Measurements from ENCODE around the gene FGF3.

FGF3 gene

GRCh38 chr11:69818603-69819441 is at the start of gene FGF3:
TSS of gene FGF3 (minus strand) at chr11:69819416. CDS start at chr11:69818933, 483 bp downstream.
- DNase-seq, result no peak

GRCh38 chr11:69868871-69869270 is 49.7 kb upstream of the FGF3 start:
- DNase-seq, result no peak

DNA sequence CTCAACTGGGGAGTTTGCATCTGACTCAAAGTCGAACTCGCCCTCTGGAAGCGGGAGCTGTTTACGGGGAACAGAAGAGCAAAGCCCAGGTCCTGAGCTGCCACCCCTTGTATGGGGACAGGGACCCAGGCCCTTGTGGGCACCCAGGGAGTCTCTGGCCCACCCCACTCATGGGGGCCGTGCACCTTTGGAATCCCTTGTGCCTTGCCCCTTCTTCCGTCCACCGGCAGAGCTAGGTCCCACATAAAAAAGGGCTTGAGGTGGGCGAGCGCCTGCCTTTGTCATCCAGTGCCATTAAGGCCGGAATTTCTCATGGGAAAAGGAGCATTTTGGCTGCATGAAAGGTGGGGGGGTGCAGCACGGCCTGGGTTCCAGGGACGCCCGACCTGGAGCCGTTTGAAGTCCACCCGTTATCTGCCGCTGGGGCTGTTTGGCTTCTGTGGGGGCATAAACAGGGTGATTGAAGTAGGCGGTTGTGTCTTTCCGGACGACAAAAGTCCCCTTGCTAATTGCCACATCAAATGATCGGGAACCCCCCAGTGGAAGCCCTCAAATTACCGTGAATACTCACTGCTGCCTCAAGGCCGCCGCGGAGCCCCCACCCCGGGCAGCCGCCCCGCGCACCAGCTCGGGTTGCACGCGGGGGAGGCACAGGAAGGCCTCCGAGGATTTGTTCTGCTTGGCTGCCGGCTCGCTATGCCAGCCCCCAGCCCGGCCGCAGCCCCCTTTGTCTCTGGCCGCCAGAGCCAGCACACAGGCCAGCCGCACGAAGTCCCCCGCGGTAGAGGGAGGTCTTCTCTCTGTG is 49.0 kb upstream of the FGF3 start:
- no peak for DNase-seq

GRCh38 chr11:69867076-69868005 is 48.1 kb upstream of the FGF3 start:
- peak in 13 of 51 donors; percentile 4 to 61 (median 15) for DNase-seq

- DNase-seq, result no peak
These were observed 47.4 kb upstream of the FGF3 start for GRCh38 chr11:69866648-69867047.

DNA sequence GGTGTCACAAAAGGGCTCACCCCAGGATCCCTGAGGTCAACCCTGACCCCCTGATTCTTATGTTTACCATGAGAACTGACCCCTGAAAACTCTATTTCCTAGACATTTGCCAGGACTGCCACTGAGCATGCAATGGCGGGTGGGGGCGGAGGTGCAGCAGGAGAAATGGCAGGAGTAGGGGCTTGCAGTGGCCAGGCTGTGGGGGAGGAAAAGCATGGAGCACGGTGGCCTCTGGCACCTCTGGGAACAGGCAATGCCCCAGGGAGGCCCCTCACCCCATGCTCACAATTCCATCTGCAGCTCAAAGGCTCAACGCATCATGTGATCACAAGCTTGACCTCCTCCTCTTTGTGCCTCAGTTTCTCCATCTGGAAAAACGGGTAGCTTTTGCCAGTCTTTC is 46.5 kb upstream of the FGF3 start:
- no peak for DNase-seq

DNA sequence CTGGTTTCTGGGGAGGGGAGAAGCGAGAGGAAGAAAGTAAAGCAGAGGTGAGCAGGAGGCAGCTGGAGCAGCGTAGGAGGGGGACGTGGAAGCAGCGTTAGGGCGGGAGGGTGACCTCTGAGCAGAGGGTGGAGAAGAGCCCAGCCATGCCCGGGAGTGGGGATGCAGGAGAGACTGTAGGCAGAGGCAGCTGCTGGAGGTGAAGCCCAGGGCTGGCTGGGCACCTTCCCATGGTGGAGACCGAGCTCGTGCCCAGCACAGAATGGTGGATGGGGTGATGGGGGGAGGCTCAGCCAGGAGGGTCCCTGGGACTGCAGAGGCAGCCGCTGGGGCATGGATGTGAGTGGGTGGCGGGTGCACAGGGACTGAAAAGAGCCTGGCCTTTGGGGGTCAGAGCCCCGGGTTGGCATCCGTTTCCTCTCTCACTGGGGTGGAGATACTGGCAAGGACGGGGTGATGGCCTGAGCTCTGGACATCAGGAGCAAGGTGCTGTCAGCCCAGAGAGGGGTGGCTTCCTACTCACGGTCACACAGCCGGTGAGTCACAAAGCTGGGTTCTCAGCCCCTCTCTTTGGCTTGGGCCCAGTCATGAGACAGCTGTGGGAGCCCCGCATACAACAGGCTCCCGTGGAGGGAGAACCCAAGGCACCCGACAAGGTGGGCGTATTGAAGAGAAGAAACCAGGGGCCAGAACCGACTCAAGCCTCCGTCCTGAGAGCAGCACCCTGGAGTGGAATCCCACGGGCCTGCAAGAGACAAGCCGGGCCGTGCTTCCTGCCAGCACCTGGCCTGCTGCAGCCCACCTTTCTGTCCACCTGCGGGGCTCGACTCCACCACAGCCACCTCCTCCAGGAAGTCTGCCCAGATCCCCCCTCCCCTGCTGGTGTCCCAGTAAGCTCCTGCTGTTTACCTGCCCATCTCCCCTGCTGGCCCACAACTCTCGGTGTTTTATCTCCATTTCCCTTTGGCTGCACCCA is 45.8 kb upstream of the FGF3 start:
- DNase-seq, result no peak

DNA sequence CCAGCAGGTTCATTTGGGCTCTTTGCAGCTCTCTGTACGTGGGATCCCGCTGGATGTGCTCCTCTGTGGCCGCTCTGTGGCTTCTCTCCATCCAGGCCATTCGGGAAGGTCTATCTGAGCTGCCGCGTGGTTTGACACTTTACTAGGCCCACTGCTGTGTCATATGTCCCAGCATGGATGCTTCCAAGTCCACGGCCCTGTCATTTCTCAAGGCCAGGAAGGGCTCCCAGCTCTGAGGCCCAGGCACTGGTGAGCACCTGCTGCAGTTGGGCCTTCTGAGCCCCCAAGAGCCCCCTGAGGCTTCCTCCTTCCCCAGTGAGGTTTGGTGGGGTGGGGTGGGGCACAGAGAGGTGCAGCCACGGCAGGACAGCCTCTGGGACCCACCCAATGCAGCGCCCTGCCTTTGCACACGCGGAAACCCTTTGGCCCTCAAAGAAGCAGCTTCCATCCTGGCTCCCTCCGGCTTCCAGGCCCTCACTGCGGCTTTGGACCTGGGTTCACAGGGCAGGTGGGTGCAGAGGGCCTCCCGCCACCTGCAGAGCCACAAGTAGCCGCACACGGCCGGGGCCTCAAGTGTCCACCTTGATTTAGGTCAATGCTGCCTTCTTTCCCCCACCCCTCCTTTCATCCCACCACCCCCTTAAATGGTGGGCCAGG is 44.5 kb upstream of the FGF3 start:
- DNase-seq, result no peak

DNA sequence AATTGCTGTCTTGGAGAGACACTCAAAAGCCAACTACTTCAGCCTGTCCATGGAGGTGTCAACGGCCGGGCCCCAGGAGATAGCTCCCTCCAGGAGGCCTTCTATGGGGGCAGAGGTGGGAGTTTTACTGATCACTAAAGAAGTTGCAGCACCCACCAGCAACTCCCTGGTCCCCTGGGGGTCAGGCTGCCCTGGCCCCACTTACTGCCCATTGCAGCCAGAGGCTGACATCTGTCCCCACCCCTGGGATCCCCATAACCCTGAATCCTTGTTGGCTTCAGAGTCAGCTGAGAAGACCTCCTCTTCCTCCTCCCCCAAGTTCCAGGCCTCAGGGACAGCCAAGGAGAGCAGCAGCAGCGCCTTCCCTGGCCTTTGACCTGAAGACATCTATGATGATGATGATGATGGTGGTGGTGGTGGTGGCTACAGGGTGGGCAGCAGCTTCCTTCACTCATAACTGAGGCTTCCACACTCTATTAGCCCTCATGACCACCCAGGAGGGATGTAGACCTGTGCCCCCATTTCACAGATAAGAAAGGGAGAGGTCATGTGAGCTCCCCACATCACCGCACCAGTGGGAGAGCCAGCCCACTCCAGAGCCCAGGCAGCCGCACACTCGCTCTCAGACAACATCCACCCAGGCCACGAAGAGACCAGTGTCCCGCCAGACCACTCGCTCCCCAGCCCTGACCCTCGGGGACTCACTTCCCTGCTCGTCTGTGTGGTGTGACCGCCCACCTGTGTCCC is 43.8 kb upstream of the FGF3 start:
- no peak for DNase-seq

GRCh38 chr11:69862331-69862771 is 43.1 kb upstream of the FGF3 start:
- no peak for DNase-seq

GRCh38 chr11:69861901-69862300 is 42.7 kb upstream of the FGF3 start:
- DNase-seq, result no peak

- no peak for DNase-seq
These were observed 41.7 kb upstream of the FGF3 start for GRCh38 chr11:69860796-69861445.

GRCh38 chr11:69860244-69860643 is 41.0 kb upstream of the FGF3 start:
- DNase-seq, result no peak

DNA sequence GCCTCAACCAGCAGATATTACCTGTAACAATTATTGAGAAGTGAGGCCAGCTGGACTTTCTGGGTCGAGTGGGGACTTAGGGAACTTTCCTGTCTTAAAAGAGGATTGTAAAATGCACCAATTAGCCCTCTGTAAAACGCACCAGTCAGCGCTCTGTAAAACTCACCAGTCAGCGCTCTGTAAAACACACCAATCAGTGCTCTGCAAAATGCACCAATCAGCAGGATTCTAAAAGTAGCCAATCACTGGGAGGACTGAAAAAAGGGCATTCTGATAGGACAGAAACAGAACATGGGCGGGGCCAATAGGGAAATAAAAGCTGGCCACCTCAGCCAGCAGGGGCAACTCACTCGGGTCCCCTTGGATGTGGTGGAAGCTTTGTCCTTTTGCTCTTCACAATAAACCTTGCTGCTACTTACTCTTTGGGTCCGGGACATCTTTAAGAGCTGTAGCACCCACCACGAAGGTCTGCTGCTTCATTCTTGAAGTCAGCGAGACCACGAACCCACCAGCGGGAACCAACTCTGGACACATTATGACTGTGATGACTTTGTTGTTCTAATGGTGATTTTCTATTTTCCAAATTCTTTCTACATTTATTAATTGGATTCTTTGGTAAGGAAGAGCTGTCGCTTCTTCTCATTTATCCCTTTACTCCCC is 40.2 kb upstream of the FGF3 start:
- DNase-seq, result no peak

GRCh38 chr11:69855421-69855820 is 36.2 kb upstream of the FGF3 start:
- no peak for DNase-seq

DNA sequence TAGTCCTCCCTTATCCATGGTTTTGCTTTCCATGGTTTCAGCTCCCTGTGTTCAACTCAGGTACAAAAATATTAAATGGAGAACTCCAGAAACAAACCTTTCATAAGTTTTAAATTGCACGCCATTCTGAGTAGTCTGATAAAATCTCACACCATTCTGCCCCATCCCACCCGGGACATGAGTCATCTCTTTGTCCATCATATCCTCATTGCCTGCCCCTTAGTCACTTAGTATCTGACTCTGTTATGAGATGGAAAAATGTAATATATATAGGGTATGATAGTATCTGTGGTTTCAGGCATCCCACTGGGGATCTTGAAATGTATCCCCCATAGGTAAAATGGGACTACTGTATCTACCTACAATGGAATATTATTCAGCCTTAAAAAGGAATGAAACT is 35.5 kb upstream of the FGF3 start:
- DNase-seq, result no peak

DNA sequence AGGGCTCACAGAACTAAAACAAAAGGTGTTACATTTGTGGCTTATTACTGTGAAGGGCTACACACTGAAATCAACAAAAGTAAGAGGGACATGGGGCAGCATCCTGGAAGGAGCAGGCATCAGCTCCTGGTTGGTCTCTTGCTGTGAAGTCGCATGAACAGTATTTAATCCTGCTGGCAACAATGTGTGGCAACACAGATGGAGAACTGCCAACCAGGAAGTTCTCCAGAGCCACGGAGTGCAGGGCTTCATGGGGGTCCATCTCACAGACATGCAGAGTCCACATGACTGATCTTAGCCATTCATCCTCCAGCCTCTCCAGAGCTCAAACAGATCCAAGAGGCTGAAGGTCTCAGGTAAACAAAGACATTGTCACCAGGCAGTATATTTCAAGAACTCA is 32.8 kb upstream of the FGF3 start:
- DNase-seq, result no peak

GRCh38 chr11:69848201-69848600 is 29.0 kb upstream of the FGF3 start:
- no peak for DNase-seq
